NCI-H187 treated with DMSO at 0.1 percent for 48 hours (cell line): ENCODE data around the gene ZNF226.
"Not testable (repeated sequence)": the region's sequence is repeated elsewhere in the genome, so short reads cannot be mapped to it uniquely, and the experiment has no call there.

Experiments used
- DNase-seq: peaks from one replicate; lab custom pipeline; 2025; lab: John Stamatoyannopoulos, UW

Gene ZNF226

DNA sequence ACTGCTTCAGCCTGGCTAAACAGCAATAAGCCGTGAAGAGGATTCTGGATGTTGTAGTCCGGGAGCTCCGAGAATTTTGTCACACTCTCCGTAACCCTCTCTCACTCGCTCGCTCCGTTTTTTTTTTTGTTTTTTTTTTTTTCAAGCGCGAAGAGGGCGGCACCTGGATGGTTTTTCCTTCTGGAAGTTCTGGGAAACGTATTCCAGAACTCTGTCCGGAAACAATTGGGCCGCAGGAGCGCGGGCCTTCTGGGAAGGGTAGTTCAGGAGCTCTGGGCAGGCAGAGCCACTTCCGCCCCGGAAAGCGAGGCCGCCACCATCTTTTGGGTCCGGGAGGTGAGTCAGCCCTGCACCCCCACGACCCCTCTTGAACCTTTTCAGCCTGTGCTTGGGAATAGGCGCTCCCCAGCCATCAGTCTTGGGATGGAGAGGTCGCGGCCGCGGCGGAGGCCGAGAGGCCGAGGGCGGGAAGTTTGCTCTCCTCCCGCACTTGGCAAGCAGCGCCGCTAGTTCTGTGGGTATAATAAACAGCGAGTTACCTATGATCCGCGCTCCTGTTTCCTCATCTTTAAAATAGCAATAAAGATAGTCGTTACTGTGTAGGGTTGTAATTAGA lies 47.5 kb downstream of the ZNF226 start, which contains the start of gene ZNF227:
ZNF227 (plus strand) TSS at position 283 of the 616 bp plus-strand sequence. CDS start 5,261 bp downstream, outside the sequence.
- DNase-seq, result peak; percentile 75

GRCh38 chr19:44212866-44213346 lies 48.0 kb downstream of the ZNF226 start:
- DNase-seq, result no peak

GRCh38 chr19:44219926-44220325 lies 55.0 kb downstream of the ZNF226 start:
- not testable (repeated sequence) for DNase-seq

DNA sequence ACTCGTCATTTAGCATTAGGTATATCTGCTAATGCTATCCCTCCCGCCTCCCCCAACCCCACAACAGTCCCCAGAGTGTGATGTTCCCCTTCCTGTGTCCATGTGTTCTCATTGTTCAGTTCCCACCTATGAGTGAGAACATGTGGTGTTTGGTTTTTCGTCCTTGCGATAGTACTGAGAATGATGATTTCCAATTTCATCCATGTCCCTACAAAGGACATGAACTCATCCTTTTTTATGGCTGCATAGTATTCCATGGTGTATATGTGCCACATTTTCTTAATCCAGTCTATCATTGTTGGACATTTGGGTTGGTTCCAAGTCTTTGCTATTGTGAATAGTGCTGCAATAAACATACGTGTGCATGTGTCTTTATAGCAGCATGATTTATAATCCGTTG lies 55.9 kb downstream of the ZNF226 start:
- DNase-seq, result not testable (repeated sequence)

- not testable (repeated sequence) for DNase-seq
These were observed 56.4 kb downstream of the ZNF226 start for GRCh38 chr19:44221291-44221690.
